ENCODE measurements around the gene TJP1. TPM values are rescaled to one million over a fixed set of nuclear protein-coding genes. Genes with fewer than 3 reads are reported as not detected.

The TJP1 gene
- total RNA-seq, 1 experiment from 2014 or later, result 140 TPM

DNA sequence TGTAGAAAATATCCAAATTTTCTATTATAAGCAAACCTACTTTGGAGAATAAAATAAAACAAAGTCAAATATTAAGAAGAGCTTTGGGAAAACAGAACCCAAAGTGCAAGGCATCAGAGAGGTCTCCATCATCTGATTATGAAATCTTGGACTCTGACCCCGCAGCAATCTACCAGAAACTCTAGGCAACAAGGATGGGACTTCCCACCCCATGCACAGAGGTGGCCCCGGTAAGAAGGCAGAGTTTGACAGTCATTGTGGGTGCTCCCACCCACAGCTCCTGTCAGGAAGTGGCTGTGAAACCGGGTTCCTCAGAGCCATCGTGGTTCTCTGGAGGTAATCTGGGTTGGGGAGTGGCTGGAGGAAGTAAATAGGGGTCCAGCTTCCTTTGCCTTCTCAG lies 37.0 kb upstream of the TJP1 start:
- Mint-ChIP-seq H3K27me3 (ENCODE audit: low read depth) (no peaks in the 10 kb centered on the region), H3K36me3 (ENCODE audit: insufficient read depth in 1 of 3, low read depth in 3 of 3) (no peaks in the 10 kb centered on the region), H3K9me3 (no peaks in the 10 kb centered on the region), H3K4me3 (no peak overlapping the region), H3K27ac (no peak overlapping the region), H3K4me1 (peaks cover 2 to 4% of the 10 kb centered on the region in 2 experiments; a peak in 3 of 4 replicates)
- no CpG with 5 or more reads among the region's 4 CpGs for WGBS (ENCODE audit: extremely low coverage, insufficient read length, low lambda C conversion rate)
- Histone ChIP-seq H4K8ac (replicated peaks; ENCODE audit: insufficient read length, low read depth, low read length) (no peak overlapping the region), H3T11ph (ENCODE audit: low read length) (no peak overlapping the region), H3K18ac (ENCODE audit: insufficient read length, low read depth, low read length) (no peak overlapping the region), H3K56ac (ENCODE audit: insufficient read length, low read depth, low read length) (no peak overlapping the region), H3K9ac (ENCODE audit: extremely low read depth, insufficient read length, low read length) (no peak overlapping the region), H2BK5ac (ENCODE audit: insufficient read length, low read length) (no peak overlapping the region), H3K9me3 (ENCODE audit: control insufficient read depth, low read depth, low read length) (no peaks in the 10 kb centered on the region), H3K4me1 (ENCODE audit: insufficient read depth, low read length) (peaks cover 7% of the 10 kb centered on the region), H2AK5ac (ENCODE audit: insufficient read length, low read length) (no peak overlapping the region), H3K79me2 (ENCODE audit: insufficient read depth, low read length) (no peaks in the 10 kb centered on the region), H2BK12ac (ENCODE audit: insufficient read length, low read depth, low read length) (no peak overlapping the region), H3K23ac (ENCODE audit: insufficient read length, low read depth, low read length) (no peak overlapping the region), H2BK15ac (ENCODE audit: low read depth, low read length) (no peak overlapping the region), H3K79me1 (ENCODE audit: insufficient read depth, low read depth, low read length, poor library complexity, severe bottlenecking) (no peaks in the 10 kb centered on the region), H3K23me2 (ENCODE audit: insufficient read length, low read depth, low read length, poor library complexity, severe bottlenecking) (no peaks in the 10 kb centered on the region), H2BK120ac (ENCODE audit: low read depth, low read length, poor library complexity, severe bottlenecking) (no peak overlapping the region), H3K4ac (ENCODE audit: low read depth, low read length) (no peak overlapping the region), H3K27ac (ENCODE audit: insufficient read length, low read depth, low read length) (no peak overlapping the region), H3K4me2 (ENCODE audit: insufficient read depth, insufficient read length, low read length) (no peak overlapping the region), H4K20me1 (ENCODE audit: control insufficient read depth, insufficient read depth, insufficient read length) (no peaks in the 10 kb centered on the region), H4K91ac (ENCODE audit: insufficient read length, low read depth, low read length) (no peak overlapping the region), H3K27me3 (ENCODE audit: insufficient read depth, low read length) (no peaks in the 10 kb centered on the region), H4K5ac (ENCODE audit: insufficient read length, low read depth, low read length) (no peak overlapping the region), H2AFZ (ENCODE audit: low read length) (no peak overlapping the region), H3K14ac (ENCODE audit: insufficient read depth, low read length) (no peak overlapping the region), H2BK20ac (ENCODE audit: low read depth, low read length, poor library complexity, severe bottlenecking) (no peak overlapping the region)
- TF ChIP-seq, protein P1, sequence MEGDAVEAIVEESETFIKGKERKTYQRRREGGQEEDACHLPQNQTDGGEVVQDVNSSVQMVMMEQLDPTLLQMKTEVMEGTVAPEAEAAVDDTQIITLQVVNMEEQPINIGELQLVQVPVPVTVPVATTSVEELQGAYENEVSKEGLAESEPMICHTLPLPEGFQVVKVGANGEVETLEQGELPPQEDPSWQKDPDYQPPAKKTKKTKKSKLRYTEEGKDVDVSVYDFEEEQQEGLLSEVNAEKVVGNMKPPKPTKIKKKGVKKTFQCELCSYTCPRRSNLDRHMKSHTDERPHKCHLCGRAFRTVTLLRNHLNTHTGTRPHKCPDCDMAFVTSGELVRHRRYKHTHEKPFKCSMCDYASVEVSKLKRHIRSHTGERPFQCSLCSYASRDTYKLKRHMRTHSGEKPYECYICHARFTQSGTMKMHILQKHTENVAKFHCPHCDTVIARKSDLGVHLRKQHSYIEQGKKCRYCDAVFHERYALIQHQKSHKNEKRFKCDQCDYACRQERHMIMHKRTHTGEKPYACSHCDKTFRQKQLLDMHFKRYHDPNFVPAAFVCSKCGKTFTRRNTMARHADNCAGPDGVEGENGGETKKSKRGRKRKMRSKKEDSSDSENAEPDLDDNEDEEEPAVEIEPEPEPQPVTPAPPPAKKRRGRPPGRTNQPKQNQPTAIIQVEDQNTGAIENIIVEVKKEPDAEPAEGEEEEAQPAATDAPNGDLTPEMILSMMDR (conservative IDR thresholded peaks at IDR 0.05), result no peak
- no peak for DNase-seq
